GM18867 (cell line): ENCODE measurements around the gene ROBO4.

Source experiments
- ATAC-seq: cut with Tn5 transposase; IDR thresholded peaks from one replicate; pipeline ENCODE4 v1.9.1; 2021; ENCODE audit warnings: mild to moderate bottlenecking, moderate library complexity; ENCODE audit not compliant: unreplicated experiment

Gene ROBO4

GRCh38 chr11:124919898-124920297 is 22.2 kb upstream of the ROBO4 start:
- no peak for ATAC-seq

GRCh38 chr11:124918950-124919349 is 21.3 kb upstream of the ROBO4 start, which contains the start of gene HEPN1:
HEPN1 (plus strand) TSS chr11:124919250.
- no peak for ATAC-seq

- ATAC-seq = no peak
Measured at GRCh38 chr11:124917115-124917637, 19.5 kb upstream of the ROBO4 start.

- no peak for ATAC-seq
Measured at GRCh38 chr11:124916370-124916710, 18.7 kb upstream of the ROBO4 start.

- no peak for ATAC-seq
Measured at GRCh38 chr11:124915541-124916369, 18.1 kb upstream of the ROBO4 start.

- no peak for ATAC-seq
Measured at GRCh38 chr11:124902616-124903015, 5.0 kb upstream of the ROBO4 start.

- ATAC-seq = no peak
Measured at GRCh38 chr11:124900464-124900863, 2.8 kb upstream of the ROBO4 start.

GRCh38 chr11:124899383-124900145 is 1.9 kb upstream of the ROBO4 start:
- ATAC-seq = no peak

- ATAC-seq = no peak
Measured at GRCh38 chr11:124898711-124899110, 1.0 kb upstream of the ROBO4 start.

- ATAC-seq = no peak
Measured at GRCh38 chr11:124898263-124898680, 607 bp upstream of the ROBO4 start.

GRCh38 chr11:124896821-124897391 is 759 bp downstream of the ROBO4 start:
- ATAC-seq = no peak

- no peak for ATAC-seq
Measured at GRCh38 chr11:124896071-124896750, 1.5 kb downstream of the ROBO4 start.

- ATAC-seq = no peak
Measured at GRCh38 chr11:124895471-124895971, 2.1 kb downstream of the ROBO4 start.

GRCh38 chr11:124894606-124895430 is 2.8 kb downstream of the ROBO4 start:
- ATAC-seq = no peak

- no peak for ATAC-seq
Measured at GRCh38 chr11:124893781-124894401, 3.8 kb downstream of the ROBO4 start.

- ATAC-seq = no peak
Measured at GRCh38 chr11:124892750-124893454, 4.8 kb downstream of the ROBO4 start.

- no peak for ATAC-seq
Measured at GRCh38 chr11:124892146-124892545, 5.5 kb downstream of the ROBO4 start.

- no peak for ATAC-seq
Measured at GRCh38 chr11:124891373-124891861, 6.2 kb downstream of the ROBO4 start.
